Posterior cingulate gyrus (tissue), 11 donors: Measurements from ENCODE around the gene GFY.

ENCODE experiments used
- DNase-seq, 10 donors: peaks; one replicate each; pipeline versions ENCODE4 v3.0.0 to v3.0.0-alpha.2; 2020 to 2021; ENCODE audit warnings: mixed read lengths in 3 of 10
- intact Hi-C: fragments of 100-400 bp; cut with DNase I; formaldehyde crosslinking; loops from one replicate; pipeline ENCODE4 v1.15.1; 2023

Gene GFY

DNA sequence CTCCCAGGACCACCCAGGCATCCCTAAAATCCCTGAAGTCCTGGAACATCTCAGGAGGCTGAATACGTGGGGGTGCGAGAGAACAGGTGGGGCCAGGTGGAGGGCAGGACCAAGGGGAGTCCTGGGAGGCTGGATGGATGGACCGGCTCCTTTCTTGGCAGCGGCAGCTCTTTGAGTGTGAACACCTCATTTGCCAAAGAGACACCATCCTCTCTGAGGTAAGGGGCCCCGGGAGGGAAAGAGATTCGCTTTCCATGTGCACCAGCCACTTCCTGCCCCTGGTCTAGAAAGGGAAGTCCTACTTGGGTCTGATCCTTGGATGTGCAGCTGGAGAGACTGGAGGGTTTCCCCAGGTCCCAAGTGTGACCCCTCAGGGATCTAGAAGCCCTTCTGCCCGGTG lies 18.1 kb upstream of the GFY start:
- peak in 2 of 10 donors; percentile 17 to 38 for DNase-seq
- intact Hi-C loops, result no loop called here

DNA sequence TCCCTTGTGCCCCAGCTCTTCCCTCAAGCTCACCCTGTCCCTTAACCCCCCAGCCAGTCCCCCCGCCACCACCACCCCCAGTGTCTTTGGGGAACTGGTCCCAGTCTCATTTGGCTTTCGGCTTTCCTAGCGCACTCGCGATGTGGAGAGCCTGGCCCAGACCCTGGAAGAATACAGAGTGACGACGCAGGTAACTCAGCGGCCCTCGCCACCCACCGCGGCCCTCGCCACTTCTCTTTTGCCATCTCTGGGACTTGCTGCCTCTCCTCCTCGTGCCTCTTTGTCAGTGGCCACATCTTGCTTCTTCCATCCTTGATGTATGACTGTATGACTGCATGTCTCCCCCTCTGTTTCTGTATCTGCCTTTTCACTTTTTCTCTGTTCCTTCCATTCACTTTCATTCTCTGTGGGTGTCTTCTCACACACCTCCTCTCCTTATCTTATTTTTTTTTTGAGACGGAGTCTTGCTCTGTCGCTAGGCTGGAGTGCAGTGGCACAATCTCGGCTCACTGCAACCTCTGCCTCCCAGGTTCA lies 17.6 kb upstream of the GFY start:
- intact Hi-C loops, result no loop called here
- DNase-seq, result peak in 1 of 10 donors; percentile 61

DNA sequence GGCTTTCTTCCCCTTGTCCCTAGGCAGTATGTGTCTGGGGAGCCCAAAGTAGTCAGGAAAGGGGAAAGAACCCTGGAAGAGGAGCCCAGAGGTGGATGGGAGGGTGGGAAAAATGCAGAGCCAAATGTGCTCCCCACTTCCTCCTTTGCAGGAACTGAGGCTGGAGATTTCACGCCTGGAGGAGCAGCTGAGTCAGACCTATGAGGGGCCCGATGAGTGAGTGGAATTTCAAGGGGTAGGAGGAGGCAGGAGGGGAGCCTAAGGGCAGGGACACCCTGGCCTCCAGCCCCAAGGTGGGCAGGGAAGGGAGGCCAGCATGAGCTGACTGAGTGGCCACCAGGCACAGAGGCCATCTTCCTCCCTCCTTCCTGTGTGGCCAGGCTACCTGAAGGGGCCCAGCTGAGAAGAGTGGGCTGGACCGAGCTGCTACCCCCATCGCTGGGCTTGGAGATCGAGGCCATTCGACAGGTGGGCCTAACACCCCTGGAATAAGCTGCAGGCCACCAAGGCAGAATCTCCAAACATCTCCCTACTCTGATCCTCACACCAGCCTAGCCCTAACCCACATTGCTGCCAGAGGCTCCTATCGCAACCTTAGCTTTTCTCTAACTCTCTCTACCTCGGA lies 16.3 kb upstream of the GFY start:
- intact Hi-C loops, result no loop called here
- DNase-seq, result peak in 1 of 10 donors; percentile 40

DNA sequence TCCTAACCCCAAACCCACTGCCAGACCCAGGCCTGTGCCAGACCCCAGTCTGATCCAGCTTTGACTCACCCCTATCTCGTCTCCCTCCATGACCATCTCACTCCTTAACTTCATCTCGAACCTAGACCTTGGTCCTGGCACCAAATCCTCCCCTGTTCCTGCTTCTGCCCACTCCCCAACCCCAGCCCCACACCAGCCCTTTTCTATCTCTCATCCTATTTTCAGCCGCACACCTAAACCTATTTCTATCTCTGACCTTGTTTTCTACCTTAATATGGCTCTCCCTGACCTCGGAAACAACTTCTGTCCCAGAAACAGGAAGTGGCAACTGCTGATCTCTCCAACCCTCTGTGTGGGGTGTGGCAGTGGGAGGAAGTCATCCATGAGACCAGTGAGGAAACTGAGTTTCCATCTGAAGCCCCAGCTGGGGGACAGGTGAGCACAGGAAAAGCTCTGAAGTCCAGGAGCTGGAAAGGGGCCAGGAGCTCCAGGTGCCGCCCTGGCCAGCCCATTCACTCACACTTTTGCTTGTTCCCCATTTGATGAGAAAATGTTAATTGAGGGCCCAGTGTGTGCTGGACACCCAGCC lies 15.7 kb upstream of the GFY start:
- DNase-seq, result peak in 1 of 10 donors; percentile 24
- intact Hi-C loops, result no loop called here

DNA sequence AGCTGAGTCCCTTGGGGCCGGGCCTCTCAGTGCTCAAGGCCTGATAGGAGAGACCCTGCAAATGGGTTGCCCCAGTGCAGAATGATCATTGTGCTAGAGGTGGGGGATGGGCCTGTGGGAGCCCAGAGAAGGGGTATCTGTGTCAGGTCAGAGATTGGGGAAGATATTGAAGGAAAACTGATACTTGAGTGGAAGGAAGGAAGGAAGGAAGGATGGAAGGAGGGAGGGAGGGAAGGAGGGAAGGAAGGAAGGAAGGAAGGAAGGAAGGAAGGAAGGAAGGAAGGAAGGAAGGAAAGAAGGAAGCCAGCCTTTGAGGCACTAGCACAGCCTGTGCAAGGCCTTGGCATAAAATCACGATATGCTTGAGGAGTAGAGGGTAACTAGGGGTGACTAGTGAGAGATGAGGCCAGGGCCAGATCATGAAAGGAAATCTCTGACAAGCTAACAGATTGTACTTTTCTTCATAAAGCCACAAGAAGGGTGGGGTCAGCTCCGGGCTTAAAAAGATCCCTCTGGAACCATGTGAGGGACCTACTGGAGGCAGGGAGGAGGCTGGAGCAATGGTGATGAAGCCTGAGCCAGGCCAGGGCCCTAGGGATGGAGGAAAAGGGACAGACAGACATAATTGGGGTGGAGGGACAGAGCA lies 13.4 kb upstream of the GFY start:
- intact Hi-C loops, result no loop called here
- no peak for DNase-seq

DNA sequence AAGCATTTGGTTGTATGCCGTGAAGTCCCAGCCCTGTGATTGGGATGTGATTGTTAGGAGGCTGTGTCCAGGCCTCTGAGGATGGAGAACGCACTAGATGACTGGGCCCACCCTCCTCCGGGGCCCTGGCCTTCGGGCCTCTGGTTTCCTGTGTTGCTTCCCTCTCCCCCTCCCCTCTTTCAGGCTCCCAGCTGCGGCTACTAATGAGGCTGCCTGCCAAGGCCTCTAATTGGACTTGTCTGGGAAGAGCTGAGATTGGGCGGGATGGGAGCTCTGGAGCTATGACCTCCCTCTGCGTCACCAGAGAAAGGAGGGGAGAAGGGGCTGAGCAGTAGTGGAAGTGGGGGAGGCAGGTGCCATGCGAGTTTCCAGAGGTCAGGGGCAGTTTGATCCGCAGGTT lies 11.8 kb upstream of the GFY start:
- intact Hi-C loops, result no loop called here
- DNase-seq, result no peak

DNA sequence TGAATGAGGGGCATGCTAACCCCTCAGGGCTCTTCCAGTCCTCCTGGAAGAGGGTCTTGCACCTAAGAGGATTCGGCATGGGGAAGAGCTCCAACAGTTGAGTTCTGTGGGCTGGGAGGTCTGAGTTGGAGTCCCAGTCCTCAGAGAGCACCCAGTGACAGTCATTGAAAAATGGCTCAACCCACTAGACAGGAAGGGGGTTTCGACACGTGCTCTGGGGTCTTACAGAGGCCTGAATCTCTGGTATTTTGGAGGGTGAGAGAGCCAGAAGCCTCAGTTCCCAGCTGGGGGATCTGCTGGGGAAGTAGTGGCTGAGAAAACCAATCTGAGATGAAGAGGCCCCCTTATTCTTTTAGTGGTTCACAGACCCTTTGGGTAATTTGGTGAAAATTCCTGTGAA lies 10.9 kb upstream of the GFY start:
- intact Hi-C loops, result no loop called here
- DNase-seq, result no peak

DNA sequence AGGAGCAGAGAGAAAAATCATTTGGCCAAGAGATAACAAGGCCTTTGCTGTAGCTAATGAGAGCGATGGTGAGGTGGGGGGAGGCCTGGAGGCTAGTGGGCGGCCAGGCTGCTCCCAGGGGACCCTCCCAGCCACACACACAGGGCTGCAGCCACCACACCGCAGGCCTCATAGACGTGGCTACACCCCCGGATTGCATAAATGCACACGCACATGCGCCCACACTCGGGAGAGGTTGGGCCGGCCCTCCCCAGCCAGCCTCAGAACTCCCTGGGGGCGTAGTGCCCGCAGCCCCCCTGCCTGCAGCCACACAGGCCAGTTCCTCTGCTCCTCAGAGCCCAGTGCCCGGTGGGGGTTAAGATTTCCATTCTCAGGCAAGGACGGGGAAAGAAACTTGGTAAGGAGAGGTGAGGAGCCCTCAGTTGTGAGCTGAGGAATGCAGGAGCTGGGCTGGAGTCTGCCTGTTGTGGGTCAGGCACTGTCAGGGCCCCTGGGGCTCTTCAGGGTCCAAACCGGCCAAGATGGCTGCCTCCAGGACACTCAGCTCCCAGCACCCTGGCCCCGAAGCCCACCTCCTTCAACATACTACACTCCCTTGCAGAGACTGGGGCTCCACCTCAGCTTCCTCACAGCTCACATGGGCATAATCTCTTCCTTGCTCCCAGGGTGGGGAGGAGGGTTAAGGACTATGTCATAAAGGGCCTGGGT lies 9.9 kb upstream of the GFY start:
- DNase-seq, result no peak
- intact Hi-C loops, result no loop called here

DNA sequence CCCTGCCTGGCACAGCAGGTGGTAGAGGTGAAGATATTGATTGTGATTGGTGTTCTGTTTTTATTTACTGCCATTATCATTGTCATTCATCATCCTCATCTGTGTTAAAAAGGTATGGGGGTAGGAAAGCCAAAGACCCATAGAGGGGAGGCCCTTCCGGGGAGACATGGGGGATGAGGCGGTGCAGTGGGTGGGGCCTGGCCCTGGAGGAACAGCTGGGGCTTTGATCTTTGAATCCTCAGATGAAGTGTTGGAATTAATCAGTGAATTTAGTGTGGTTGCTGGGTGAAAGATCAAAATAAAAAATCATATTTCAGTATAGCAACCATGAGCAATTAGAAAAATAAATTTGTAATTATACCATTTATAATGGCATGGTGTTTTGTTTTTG lies 9.4 kb upstream of the GFY start:
- no peak for DNase-seq
- intact Hi-C loops, result no loop called here

DNA sequence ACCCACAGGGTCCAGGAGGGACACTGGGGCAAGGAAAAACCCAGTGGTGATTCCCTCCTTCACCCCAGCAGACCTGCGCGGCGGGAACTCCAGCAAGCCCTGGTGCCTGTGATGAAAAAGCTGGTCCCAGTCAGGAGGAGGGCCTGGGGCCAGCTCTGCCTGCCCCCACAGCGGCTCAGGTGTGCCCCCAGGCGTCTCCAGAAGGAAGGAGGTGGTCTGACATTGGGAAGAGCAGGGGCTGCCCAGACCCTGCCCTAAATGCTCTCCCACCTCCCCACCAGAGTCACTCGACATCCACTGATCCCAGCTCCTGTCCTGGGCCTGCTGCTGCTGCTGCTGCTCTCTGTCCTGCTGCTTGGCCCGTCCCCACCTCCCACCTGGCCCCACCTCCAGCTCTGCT lies 8.1 kb upstream of the GFY start:
- intact Hi-C loops, result no loop called here

DNA sequence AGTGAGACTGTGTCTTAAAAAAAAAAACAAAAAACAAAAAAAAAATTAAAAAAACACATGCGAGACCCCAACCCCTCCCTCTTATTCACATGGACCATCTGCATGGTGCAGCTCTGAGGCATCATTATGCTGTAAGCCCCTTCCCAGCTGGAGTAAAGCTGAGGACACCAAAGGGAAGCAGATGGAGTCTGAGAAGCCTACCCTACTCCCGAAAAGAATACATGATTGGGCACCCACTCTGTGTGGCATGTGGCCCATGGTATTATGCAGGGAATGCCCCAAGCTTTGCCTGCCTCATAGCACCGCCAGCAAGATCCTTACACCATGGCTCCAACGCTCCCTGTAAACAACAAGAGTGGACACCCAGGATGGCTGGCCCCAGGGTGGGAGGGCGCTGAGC lies 6.7 kb upstream of the GFY start:
- intact Hi-C loops, result no loop called here
- no peak for DNase-seq

More for the DNA sequence above, 8.1 kb upstream of the GFY start:
- DNase-seq, result no peak

DNA sequence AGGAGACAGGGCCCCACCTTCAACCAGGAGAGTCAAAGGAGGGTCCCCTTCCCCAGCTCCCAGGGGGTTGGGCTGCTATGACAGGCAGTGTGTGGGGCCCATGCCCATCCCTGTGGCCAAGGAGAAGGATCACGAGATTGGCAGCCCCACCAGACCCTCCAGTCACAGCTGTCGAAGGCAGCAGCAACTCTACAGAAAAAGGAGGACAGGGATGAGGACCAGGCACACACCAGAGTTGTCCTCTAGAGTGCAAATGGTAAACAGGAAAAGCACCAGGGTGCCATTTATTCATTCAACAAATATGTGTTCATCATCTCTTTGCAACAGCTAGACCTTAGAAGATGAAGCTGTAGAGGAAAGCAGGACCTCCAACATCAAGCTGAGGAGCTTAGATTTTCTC lies 6.0 kb upstream of the GFY start:
- peak in 1 of 10 donors; percentile 54 for DNase-seq
- intact Hi-C loops, result no loop called here

DNA sequence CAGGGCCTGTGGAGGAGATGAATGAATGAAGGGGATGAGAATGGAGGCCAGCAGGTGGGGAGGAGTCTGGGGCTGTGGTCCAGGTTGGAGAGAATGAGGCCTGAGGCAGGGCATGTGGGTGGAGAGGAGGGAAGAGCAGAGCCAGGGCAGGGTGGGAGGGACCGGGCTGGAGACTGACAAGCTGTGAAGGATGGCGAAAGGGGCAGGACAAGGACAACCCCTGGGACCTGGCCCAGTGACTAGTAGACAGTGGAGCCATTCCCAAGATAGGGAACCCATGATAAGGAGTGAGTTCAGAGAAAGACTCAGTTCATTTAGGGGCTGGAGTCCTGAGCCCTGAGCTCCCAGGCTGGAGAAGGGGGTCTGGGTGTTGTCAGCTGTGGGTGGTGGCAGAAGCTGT lies 5.0 kb upstream of the GFY start:
- DNase-seq, result no peak
- intact Hi-C loops, result no loop called here

DNA sequence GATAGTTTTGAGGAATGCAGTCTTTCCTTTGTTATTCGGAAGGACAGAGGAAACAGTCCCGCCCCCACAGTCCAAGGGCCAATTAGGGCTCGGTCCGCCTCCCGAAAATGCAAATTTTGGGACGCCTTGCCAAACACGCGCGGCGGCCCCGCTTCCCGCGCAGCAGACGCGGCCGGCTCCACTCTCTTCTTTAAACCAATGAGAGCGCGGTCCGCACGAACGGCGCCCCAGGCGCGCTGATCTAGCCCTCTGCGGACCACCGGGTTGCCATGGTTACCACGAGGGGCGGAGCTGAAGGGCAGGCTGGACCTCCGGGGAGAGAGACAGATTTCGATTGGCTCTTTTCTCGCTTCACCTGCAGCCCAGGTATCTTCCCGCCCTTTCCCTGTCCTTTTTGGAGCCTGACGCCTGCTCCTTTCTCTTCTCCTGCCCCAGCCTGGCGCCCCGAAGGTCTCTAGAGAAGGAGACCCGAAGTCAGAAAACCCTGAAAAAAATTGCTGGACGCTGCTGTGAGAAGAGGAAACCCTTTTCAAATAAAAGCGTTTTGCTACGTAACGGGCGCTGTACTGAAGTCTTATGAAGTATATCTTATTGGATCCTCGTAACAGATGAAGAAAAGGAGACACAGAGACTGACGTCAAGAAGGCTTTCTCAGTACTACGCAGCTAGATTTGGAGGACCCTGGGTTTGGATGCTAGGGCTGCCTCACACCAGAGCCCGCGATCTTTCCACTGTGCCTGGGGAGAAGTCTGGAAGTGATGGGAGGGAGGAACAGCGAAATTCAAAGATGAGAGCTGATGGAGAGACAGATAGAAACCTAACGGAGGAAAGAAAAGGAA lies 3.9 kb upstream of the GFY start:
- intact Hi-C loops, result no loop called here
- DNase-seq, result peak in 5 of 10 donors; percentile 42 to 89 (median 44)

DNA sequence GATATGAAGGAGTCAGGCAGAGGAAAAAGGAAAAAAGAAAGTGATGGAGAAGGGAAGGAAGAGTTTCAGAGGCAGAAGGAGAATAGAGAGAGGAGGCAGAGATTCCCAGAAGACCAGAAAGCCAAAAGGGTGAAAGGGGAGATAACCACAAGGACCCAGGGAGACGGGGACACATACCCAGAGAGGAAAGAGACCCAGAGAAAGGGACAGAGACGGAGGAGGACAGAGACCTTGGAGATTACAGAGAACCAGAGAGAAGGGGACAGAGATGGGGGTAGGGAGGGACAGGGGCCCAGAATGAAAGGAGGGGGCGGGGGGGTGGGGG lies 3.3 kb upstream of the GFY start:
- DNase-seq, result no peak
- intact Hi-C loops, result no loop called here

DNA sequence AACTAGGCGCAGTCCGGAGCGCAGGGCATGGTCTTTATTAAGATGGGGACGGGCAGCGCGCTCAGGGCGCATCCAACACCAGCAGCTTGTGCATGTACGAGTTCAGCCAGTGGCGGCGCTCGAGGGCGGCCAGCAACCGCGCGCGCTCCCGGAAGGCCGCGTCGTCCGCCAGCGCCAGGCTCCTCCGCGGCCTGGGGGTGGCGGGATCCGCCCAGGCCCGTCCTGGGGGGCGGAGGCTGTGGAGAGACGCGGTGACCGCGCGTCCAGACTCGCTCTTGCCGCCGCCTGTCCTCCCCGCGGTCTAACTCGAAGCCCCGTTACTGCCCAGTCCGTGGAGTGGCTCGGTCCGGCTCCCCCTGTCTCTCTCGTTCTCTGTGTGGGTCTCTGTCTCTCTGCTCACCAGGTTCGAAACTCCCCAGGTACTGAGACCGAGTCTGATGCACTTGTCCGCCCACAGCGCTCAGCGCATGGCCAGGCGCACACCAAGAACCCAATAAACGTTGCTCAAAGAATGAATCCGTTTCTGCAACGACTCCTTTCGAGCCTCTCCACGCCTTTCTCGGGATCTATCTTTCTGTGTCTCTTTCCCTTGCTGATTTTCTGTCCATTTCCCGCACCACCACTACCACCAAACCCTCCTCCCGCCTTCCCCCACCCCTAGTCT lies 2.6 kb upstream of the GFY start:
- DNase-seq, result peak in 4 of 10 donors; percentile 39 to 92 (median 66)
- intact Hi-C loops, result no loop called here

DNA sequence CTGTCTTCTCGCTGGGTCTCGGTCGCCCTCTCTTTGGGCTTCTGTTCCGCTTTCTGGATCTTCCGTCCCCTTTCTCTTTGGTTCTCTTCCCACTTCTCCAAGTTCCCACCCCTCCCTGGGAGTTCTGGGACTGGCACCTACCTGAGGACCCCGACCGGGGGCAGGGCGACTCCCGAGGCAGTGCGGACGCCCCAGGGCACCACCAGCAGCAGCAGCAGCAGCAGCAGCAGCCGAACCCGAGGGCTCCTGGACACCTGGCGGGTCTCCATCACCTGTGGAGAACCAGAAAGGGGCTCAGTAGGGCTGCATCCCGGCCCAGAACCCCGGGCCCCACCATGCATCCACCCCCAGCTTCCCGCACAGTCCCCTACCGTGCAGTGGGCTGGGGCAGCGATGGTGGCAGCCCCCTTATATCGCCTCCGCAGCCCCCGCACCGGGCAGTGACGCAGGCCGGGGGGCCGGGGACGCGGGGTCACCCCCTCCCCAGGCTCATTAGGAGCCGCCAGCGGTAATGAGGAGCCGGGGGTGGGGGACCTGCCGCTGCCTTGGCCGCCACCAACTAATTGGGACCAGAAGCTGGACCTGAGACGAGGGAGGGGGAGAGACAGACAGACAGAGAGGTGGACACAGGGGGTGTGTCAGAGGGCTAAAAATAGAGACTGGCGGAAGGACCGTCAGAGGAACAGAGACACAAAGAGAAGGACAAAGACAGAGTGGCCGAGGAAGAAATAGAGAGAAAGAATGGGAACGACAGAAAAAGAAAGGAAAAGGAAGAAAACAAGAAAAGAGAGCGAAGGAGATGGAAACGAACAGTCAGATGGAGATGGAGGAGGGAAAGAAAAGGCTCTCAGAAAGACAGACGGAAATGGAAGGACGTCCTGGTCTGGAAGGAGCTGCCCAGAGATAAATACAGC lies 1.9 kb upstream of the GFY start, which contains the start of gene PTH2:
Gene PTH2 (minus strand): TSS at position 371 of the 914 bp plus-strand sequence. CDS start 102 bp downstream, at position 269.
- intact Hi-C loops, result no loop called here
- no peak for DNase-seq

DNA sequence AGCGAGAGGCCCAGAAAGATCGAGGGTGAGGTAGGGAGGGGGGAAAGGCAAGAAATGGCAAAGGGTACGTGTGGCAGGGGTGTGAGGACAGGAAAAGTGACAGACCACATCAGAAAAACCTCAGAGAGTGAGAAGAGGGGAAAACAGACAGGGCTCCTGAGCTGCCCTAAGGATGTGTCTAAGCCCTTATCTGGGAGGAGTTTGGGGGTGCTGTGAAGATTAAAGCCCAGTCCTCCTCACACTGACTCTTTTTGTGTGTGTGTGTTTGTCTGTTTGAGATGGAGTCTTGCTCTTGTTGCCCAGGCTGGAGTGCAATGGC lies 1.2 kb upstream of the GFY start:
- DNase-seq, result no peak
- intact Hi-C loops, result no loop called here
